HCT116 (cell line): ENCODE data around the gene ZNF660. TPM values are rescaled to one million over a fixed set of nuclear protein-coding genes. Genes with fewer than 3 reads are reported as not detected.

Experiments
- ATAC-seq: fragments of 200-7000 bp; cut with Tn5 transposase; 2 replicates; pipeline ENCODE4 v1.9.1; 2020; ENCODE audit warnings: mild to moderate bottlenecking, moderate library complexity
- BruUV-seq: library from RNA; stranded (reverse); fragments of 400-500 nt; replicated peaks from 2 replicates; lab custom pipeline; 2021; lab: Mats Ljungman, UMichigan
- CTCF ChIA-PET: fragments of 300-600 bp; sonication (Branson Sonifier 250); formaldehyde crosslinking; loops from one replicate; lab custom pipeline; 2021; ENCODE audit warnings: antibody characterized with exemption; lab: Charles Lee
- POLR2A ChIA-PET: fragments of 300-600, 350-600 bp; sonication (Branson Sonifier 250); formaldehyde crosslinking; loops from one replicate; lab custom pipeline; 2021; ENCODE audit warnings: antibody characterized with exemption; lab: Charles Lee
- RAD21 ChIA-PET, 2 experiments: fragments of 300-600 bp; sonication (Branson Sonifier 250); formaldehyde crosslinking; loops; one replicate each; lab custom pipeline; 2023; ENCODE audit warnings: low total read pairs in 2 of 2; ENCODE audit not compliant: uncharacterized antibody in 2 of 2, unreplicated experiment in 2 of 2, low non-redundant PET in 1 of 2; lab: Charles Lee
- DNase-seq: peaks from one replicate; pipeline ENCODE4 v3.0.0-alpha.2; 2010; ENCODE audit warnings: low read depth, low spot score
- H2AFZ ChIP-seq: fragments of 200-600 bp; shearing (Covaris generic), sonication (generic); 2 replicates; pipeline ENCODE4 v1.6.1; 2017; ENCODE audit warnings: low read depth, mixed run types, mixed read lengths, antibody characterized with exemption, low read length; ENCODE audit not compliant: poor library complexity, severe bottlenecking
- H3K27ac ChIP-seq: 2 replicates; pipeline ENCODE4 v1.5.1; 2012; ENCODE audit warnings: low read depth, low read length
- H3K27me3 ChIP-seq: fragments of 200-600 bp; sonication (generic); 2 replicates; pipeline ENCODE4 v1.6.1; 2016; ENCODE audit warnings: mixed run types, low read length, mixed read lengths; ENCODE audit not compliant: insufficient read depth
- H3K36me3 ChIP-seq, 2 experiments: fragments of 200-500 bp in 1 of 2; fragments of 200-600 bp in 1 of 2; sonication (Bioruptor generic) in 1 of 2; sonication (generic) in 1 of 2; 2 replicates each; pipeline versions ENCODE4 v1.5.1 to v1.6.1; 2014 to 2016; ENCODE audit warnings: low read length in 2 of 2, inconsistent platforms in 1 of 2, mixed read lengths in 1 of 2, mixed run types in 1 of 2; ENCODE audit not compliant: insufficient read depth in 2 of 2, control insufficient read depth in 1 of 2
- H3K4me1 ChIP-seq, 2 experiments: fragments of 200-600 bp in 1 of 2; sonication (generic) in 1 of 2; 2 replicates each; pipeline versions ENCODE4 v1.5.1 to v1.6.1; 2012 to 2017; ENCODE audit warnings: low read length in 2 of 2, inconsistent platforms in 1 of 2, mild to moderate bottlenecking in 1 of 2, mixed read lengths in 1 of 2, mixed run types in 1 of 2, moderate library complexity in 1 of 2; ENCODE audit not compliant: insufficient read depth in 2 of 2, control insufficient read depth in 1 of 2
- H3K4me2 ChIP-seq: fragments of 200-600 bp; sonication (generic); 2 replicates; pipeline ENCODE4 v1.6.1; 2017; ENCODE audit warnings: mixed run types, low read length, mixed read lengths
- H3K4me3 ChIP-seq, 2 experiments: fragments of 200-600 bp in 1 of 2; sonication (generic) in 1 of 2; replicated peaks in 1 of 2; 2 replicates each; pipeline ENCODE4 v1.5.1; 2011 to 2016; ENCODE audit warnings: low read length in 2 of 2, control low read depth in 1 of 2, low read depth in 1 of 2, mild to moderate bottlenecking in 1 of 2, mixed read lengths in 1 of 2, mixed run types in 1 of 2
- H3K79me2 ChIP-seq: fragments of 200-600 bp; sonication (generic); 2 replicates; pipeline ENCODE4 v1.6.1; 2017; ENCODE audit warnings: mild to moderate bottlenecking, mixed run types, low read length, moderate library complexity, mixed read lengths; ENCODE audit not compliant: insufficient read depth
- H3K9ac ChIP-seq: fragments of 200-600 bp; sonication (generic); 2 replicates; pipeline ENCODE4 v1.6.1; 2016; ENCODE audit warnings: low read length, mixed read lengths
- H3K9me2 ChIP-seq: fragments of 200-600 bp; sonication (generic), shearing (Covaris generic); 2 replicates; pipeline ENCODE4 v1.6.1; 2017; ENCODE audit warnings: mixed run types, mild to moderate bottlenecking, moderate library complexity; ENCODE audit not compliant: insufficient read depth
- H3K9me3 ChIP-seq, 2 experiments: fragments of 200-500 bp in 1 of 2; fragments of 200-600 bp in 1 of 2; sonication (Bioruptor generic) in 1 of 2; sonication (generic) in 1 of 2; 2 replicates each; pipeline ENCODE4 v1.6.1; 2014 to 2017; ENCODE audit warnings: low read length in 2 of 2, mixed read lengths in 2 of 2, inconsistent platforms in 1 of 2, low read depth in 1 of 2, mild to moderate bottlenecking in 1 of 2, mixed run types in 1 of 2, moderate library complexity in 1 of 2; ENCODE audit not compliant: control insufficient read depth in 1 of 2, insufficient read depth in 1 of 2
- H4K20me1 ChIP-seq: fragments of 200-600 bp; sonication (generic), shearing (Covaris generic); 2 replicates; pipeline ENCODE4 v1.6.1; 2017; ENCODE audit warnings: mixed run types, mild to moderate bottlenecking, moderate library complexity; ENCODE audit not compliant: insufficient read depth
- ATF3 ChIP-seq: IDR thresholded peaks from 2 replicates; pipeline ENCODE4 v1.6.1; 2012
- FOSL1 ChIP-seq: IDR thresholded peaks from 2 replicates; pipeline ENCODE4 v1.6.1; 2012; ENCODE audit warnings: low read depth
- POLR2A ChIP-seq: IDR thresholded peaks from 2 replicates; pipeline ENCODE4 v1.7.0; 2011; ENCODE audit warnings: borderline replicate concordance; ENCODE audit not compliant: insufficient read depth, insufficient read length; ENCODE audit errors: extremely low read depth
- POLR2AphosphoS5 ChIP-seq: IDR thresholded peaks from 2 replicates; pipeline ENCODE4 v1.6.1; 2011; ENCODE audit warnings: mild to moderate bottlenecking, low read depth, low read length, moderate library complexity
- REST ChIP-seq: IDR thresholded peaks from 2 replicates; pipeline ENCODE4 v1.6.1; 2012; ENCODE audit warnings: low read depth
- TCF7L2 ChIP-seq: IDR thresholded peaks from 2 replicates; pipeline ENCODE4 v1.7.0; 2011; ENCODE audit warnings: borderline replicate concordance, inconsistent platforms; ENCODE audit not compliant: insufficient read depth, insufficient read length; ENCODE audit errors: extremely low read depth
- ZBTB33 ChIP-seq: IDR thresholded peaks from 2 replicates; pipeline ENCODE4 v1.6.1; 2011; ENCODE audit warnings: mild to moderate bottlenecking, low read length, moderate library complexity; ENCODE audit not compliant: insufficient replicate concordance; ENCODE audit errors: extremely low read depth
- ZNF274 ChIP-seq: fragments of 200-500 bp; sonication (Bioruptor generic); IDR thresholded peaks from 2 replicates; pipeline ENCODE4 v1.6.1; 2014; ENCODE audit warnings: mild to moderate bottlenecking, low read depth, low read length, inconsistent platforms
- intact Hi-C: fragments of 100-400 bp; cut with micrococcal nuclease; formaldehyde crosslinking; loops from 2 replicates; pipeline ENCODE4 v1.10.0; 2022
- total RNA-seq: library from RNA; stranded (reverse); gene quantifications from one replicate; pipeline ENCODE4 v1.2.1, GENCODE V29; 2021; ENCODE audit not compliant: unreplicated experiment

Gene ZNF660
- total RNA-seq, 1 experiment from 2014 or later: not detected

- Histone ChIP-seq H3K27ac (no peak overlapping the region), H3K9me2 (no peaks in the 10 kb centered on the region), H2AFZ (no peak overlapping the region), H3K79me2 (peaks cover 7% of the 10 kb centered on the region), H3K9ac (no peak overlapping the region), H3K9me3 (peaks cover 28 to 33% of the 10 kb centered on the region in 2 experiments; a peak in 3 of 4 replicates), H3K4me3 (no peak overlapping the region), H4K20me1 (no peaks in the 10 kb centered on the region), H3K36me3 (peaks cover 24 to 44% of the 10 kb centered on the region in 2 experiments), H3K4me1 (peaks cover 0 to 2% of the 10 kb centered on the region in 2 experiments; a peak in 1 of 4 replicates), H3K27me3 (no peaks in the 10 kb centered on the region), H3K4me2 (no peak overlapping the region)
- no peak for ATAC-seq
- ChIA-PET CTCF (no interaction called here), POLR2A (no interaction called here), RAD21 (no interaction called here)
- intact Hi-C loops: loop anchor here (10.0 kb wide), 1 partner anchor 272 kb away; no protein-coding TSS in a partner anchor
- no peak for DNase-seq
- BruUV-seq: no TSS peak
- TF ChIP-seq REST: no peak
- TF ChIP-seq ATF3: no peak
- TF ChIP-seq POLR2A: no peak
- TF ChIP-seq FOSL1: no peak
- no peak for TF ChIP-seq TCF7L2
- no peak for TF ChIP-seq ZBTB33
- TF ChIP-seq POLR2AphosphoS5: no peak
- no peak for TF ChIP-seq ZNF274
Measured at GRCh38 chr3:44643024-44643423, 58.3 kb downstream of the ZNF660 start.
